HUES48 (cell line): ENCODE measurements around the gene HOGA1.

ENCODE experiments used
- H3K27ac ChIP-seq: one replicate; pipeline ENCODE4 v1.7.0; 2013; ENCODE audit warnings: low read depth, low read length, inconsistent platforms
- H3K27me3 ChIP-seq: 2 replicates; pipeline ENCODE4 v1.6.1; 2013; ENCODE audit warnings: mild to moderate bottlenecking, low read length; ENCODE audit not compliant: control insufficient read depth, insufficient read depth
- H3K36me3 ChIP-seq: 2 replicates; pipeline ENCODE4 v1.6.1; 2013; ENCODE audit warnings: low read length; ENCODE audit not compliant: control insufficient read depth, insufficient read depth
- H3K4me1 ChIP-seq: 2 replicates; pipeline ENCODE4 v1.6.1; 2013; ENCODE audit warnings: mild to moderate bottlenecking, low read length; ENCODE audit not compliant: control insufficient read depth, insufficient read depth
- H3K4me3 ChIP-seq: 2 replicates; pipeline ENCODE4 v1.5.1; 2013; ENCODE audit warnings: mild to moderate bottlenecking, low read depth, low read length
- H3K9ac ChIP-seq: 2 replicates; pipeline ENCODE4 v1.6.1; 2013; ENCODE audit warnings: mild to moderate bottlenecking, low read depth, low read length, moderate library complexity
- H3K9me3 ChIP-seq: 2 replicates; pipeline ENCODE4 v1.6.1; 2013; ENCODE audit warnings: low read length; ENCODE audit not compliant: control insufficient read depth, insufficient read depth

The HOGA1 gene

GRCh38 chr10:97659589-97659988 is 75.4 kb downstream of the HOGA1 start:
- H3K27me3 ChIP-seq = no peaks in the 10 kb centered on the region
- no peak overlapping the region for H3K27ac ChIP-seq
- peaks cover 82% of the 10 kb centered on the region for H3K36me3 ChIP-seq
- H3K4me1 ChIP-seq = no peaks in the 10 kb centered on the region
- no peak overlapping the region for H3K4me3 ChIP-seq
- no peak overlapping the region for H3K9ac ChIP-seq
- no peaks in the 10 kb centered on the region for H3K9me3 ChIP-seq
